ENCODE data around the gene KDM4B.

KDM4B gene

GRCh38 chr19:5103812-5104410 lies 135.0 kb downstream of the KDM4B start:
- H3K4me3 ChIP-seq (ENCODE audit: severe bottlenecking): no peak overlapping the region
- H3K9me3 ChIP-seq (ENCODE audit: severe bottlenecking): peaks cover 11% of the 10 kb centered on the region
- H3K27me3 ChIP-seq (ENCODE audit: insufficient read depth, poor library complexity, severe bottlenecking): no peaks in the 10 kb centered on the region
- ATAC-seq (ENCODE audit: low read depth) (no peak), DNase-seq (ENCODE audit: low spot score) (no peak)
- H3K27ac ChIP-seq (ENCODE audit: poor library complexity, severe bottlenecking): no peak overlapping the region
- TF ChIP-seq, protein P1, sequence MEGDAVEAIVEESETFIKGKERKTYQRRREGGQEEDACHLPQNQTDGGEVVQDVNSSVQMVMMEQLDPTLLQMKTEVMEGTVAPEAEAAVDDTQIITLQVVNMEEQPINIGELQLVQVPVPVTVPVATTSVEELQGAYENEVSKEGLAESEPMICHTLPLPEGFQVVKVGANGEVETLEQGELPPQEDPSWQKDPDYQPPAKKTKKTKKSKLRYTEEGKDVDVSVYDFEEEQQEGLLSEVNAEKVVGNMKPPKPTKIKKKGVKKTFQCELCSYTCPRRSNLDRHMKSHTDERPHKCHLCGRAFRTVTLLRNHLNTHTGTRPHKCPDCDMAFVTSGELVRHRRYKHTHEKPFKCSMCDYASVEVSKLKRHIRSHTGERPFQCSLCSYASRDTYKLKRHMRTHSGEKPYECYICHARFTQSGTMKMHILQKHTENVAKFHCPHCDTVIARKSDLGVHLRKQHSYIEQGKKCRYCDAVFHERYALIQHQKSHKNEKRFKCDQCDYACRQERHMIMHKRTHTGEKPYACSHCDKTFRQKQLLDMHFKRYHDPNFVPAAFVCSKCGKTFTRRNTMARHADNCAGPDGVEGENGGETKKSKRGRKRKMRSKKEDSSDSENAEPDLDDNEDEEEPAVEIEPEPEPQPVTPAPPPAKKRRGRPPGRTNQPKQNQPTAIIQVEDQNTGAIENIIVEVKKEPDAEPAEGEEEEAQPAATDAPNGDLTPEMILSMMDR (IDR thresholded peaks at IDR 0.05; ENCODE audit: poor library complexity, severe bottlenecking): no peak
- 0 out of 2 replicates have a peak, but pooled peaks cover 7% of the 10 kb centered on the region for H3K36me3 ChIP-seq (ENCODE audit: low read depth)
- no peaks in the 10 kb centered on the region for H3K4me1 ChIP-seq (ENCODE audit: insufficient read depth, poor library complexity, severe bottlenecking)

GRCh38 chr19:5104871-5105351 lies 136.0 kb downstream of the KDM4B start:
- ATAC-seq (ENCODE audit: low read depth) (no peak), DNase-seq (ENCODE audit: low spot score) (no peak)
- peaks cover 2% of the 10 kb centered on the region for H3K9me3 ChIP-seq (ENCODE audit: severe bottlenecking)
- no peaks in the 10 kb centered on the region for H3K4me1 ChIP-seq (ENCODE audit: insufficient read depth, poor library complexity, severe bottlenecking)
- no peak overlapping the region for H3K4me3 ChIP-seq (ENCODE audit: severe bottlenecking)
- H3K27me3 ChIP-seq (ENCODE audit: insufficient read depth, poor library complexity, severe bottlenecking): no peaks in the 10 kb centered on the region
- TF ChIP-seq, protein P1 (IDR thresholded peaks at IDR 0.05; ENCODE audit: poor library complexity, severe bottlenecking): no peak
- no peaks in the 10 kb centered on the region for H3K36me3 ChIP-seq (ENCODE audit: low read depth)
- no peak overlapping the region for H3K27ac ChIP-seq (ENCODE audit: poor library complexity, severe bottlenecking)

DNA sequence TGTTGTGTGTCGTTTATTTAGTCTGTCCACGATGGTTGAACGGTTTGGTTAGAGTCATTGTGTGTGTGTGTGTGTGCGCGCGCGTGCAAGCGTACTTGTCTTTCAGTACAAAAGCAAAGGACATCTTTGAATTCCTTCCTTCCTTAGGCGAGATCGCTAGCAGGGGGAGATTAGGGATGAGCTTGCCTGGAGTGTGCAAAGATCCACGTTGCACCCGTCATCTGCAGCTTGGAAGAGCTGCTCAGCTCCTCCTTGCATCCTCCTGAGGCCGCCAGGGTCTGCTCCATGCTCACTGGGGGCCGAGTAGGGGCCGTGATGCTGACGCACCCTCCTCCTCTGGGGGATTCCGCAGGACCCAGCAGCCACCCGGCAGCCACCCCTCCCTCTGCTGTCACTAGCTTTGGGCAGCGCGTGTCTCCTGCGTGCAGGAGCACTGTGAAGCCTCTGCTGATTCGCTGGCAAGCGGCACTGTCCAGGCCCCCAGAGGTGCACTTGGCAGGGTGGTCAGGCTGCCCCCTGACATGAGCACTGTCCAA lies 137.3 kb downstream of the KDM4B start:
- ATAC-seq (ENCODE audit: low read depth): no peak
- H3K36me3 ChIP-seq (ENCODE audit: low read depth): no peaks in the 10 kb centered on the region

GRCh38 chr19:5106971-5107370 lies 138.1 kb downstream of the KDM4B start:
- ATAC-seq (ENCODE audit: low read depth) (no peak), DNase-seq (ENCODE audit: low spot score) (no peak)
- Histone ChIP-seq H3K36me3 (ENCODE audit: low read depth) (no peaks in the 10 kb centered on the region), H3K9me3 (ENCODE audit: severe bottlenecking) (no peaks in the 10 kb centered on the region), H3K27ac (ENCODE audit: poor library complexity, severe bottlenecking) (no peak overlapping the region), H3K27me3 (ENCODE audit: insufficient read depth, poor library complexity, severe bottlenecking) (no peaks in the 10 kb centered on the region), H3K4me1 (ENCODE audit: insufficient read depth, poor library complexity, severe bottlenecking) (no peaks in the 10 kb centered on the region), H3K4me3 (ENCODE audit: severe bottlenecking) (no peak overlapping the region)
- TF ChIP-seq, protein P1 (IDR thresholded peaks at IDR 0.05; ENCODE audit: poor library complexity, severe bottlenecking): no peak

More for the DNA sequence above, 137.3 kb downstream of the KDM4B start:
- Histone ChIP-seq H3K4me3 (ENCODE audit: severe bottlenecking) (no peak overlapping the region), H3K27me3 (ENCODE audit: insufficient read depth, poor library complexity, severe bottlenecking) (no peaks in the 10 kb centered on the region), H3K27ac (ENCODE audit: poor library complexity, severe bottlenecking) (no peak overlapping the region), H3K9me3 (ENCODE audit: severe bottlenecking) (no peaks in the 10 kb centered on the region), H3K4me1 (ENCODE audit: insufficient read depth, poor library complexity, severe bottlenecking) (no peaks in the 10 kb centered on the region)
- TF ChIP-seq, protein P1 (IDR thresholded peaks at IDR 0.05; ENCODE audit: poor library complexity, severe bottlenecking): no peak
- DNase-seq (ENCODE audit: low spot score): no peak
